ENCODE results near the gene TSPAN6. TPM values are rescaled to one million over a fixed set of nuclear protein-coding genes. Genes with fewer than 3 reads are reported as not detected.

The TSPAN6 gene
- total and polyA plus RNA-seq, 9 of the 15 experiments (the other 6 are each of a cell fraction or from before 2014, with no cell fraction given) = 0.04 to 0.68 (median 0.11) TPM; not detected in 6

- TF ChIP-seq AFF1 (IDR thresholded peaks at IDR 0.05; ENCODE audit: low read depth in 1 of 2, partially characterized antibody in 2 of 2) (no peak), ZNF165 (CRISPR knock-in tag; IDR thresholded peaks at IDR 0.05; ENCODE audit: borderline replicate concordance) (no peak), SP2 (IDR thresholded peaks at IDR 0.05; ENCODE audit: extremely low read depth, low read depth, low read length, poor library complexity, severe bottlenecking) (no peak), MXI1 (IDR thresholded peaks at IDR 0.05; ENCODE audit: low read depth, low read length) (no peak), GMEB1 (CRISPR knock-in tag; IDR thresholded peaks at IDR 0.05) (no peak), ATF7 (IDR thresholded peaks at IDR 0.05) (no peak), ZMIZ1 (IDR thresholded peaks at IDR 0.05; ENCODE audit: low read depth in 2 of 2, low read length in 2 of 2) (no peak), ZNF778 (CRISPR knock-in tag; IDR thresholded peaks at IDR 0.05) (no peak), RBM17 (IDR thresholded peaks at IDR 0.05; ENCODE audit: borderline replicate concordance, low read depth, low read length) (no peak), STAG1 (CRISPR knock-in tag; IDR thresholded peaks at IDR 0.05; ENCODE audit: borderline replicate concordance) (no peak), NCOA2 (IDR thresholded peaks at IDR 0.05; ENCODE audit: partially characterized antibody in 2 of 2) (no peak)
- TF ChIP-seq, protein P1, sequence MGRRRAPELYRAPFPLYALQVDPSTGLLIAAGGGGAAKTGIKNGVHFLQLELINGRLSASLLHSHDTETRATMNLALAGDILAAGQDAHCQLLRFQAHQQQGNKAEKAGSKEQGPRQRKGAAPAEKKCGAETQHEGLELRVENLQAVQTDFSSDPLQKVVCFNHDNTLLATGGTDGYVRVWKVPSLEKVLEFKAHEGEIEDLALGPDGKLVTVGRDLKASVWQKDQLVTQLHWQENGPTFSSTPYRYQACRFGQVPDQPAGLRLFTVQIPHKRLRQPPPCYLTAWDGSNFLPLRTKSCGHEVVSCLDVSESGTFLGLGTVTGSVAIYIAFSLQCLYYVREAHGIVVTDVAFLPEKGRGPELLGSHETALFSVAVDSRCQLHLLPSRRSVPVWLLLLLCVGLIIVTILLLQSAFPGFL (CRISPR knock-in tag; IDR thresholded peaks at IDR 0.05) = no peak
Observed at GRCh38 chrX:100672966-100673365, 36.4 kb upstream of the TSPAN6 start (continued).
